GM21367 (cell line): Measurements from ENCODE around the gene GRIP1.
A peak's percentile ranks its signal among the peaks of the same experiment; 100 is the strongest.

Source experiments
- ATAC-seq: cut with Tn5 transposase; IDR thresholded peaks from one replicate; pipeline ENCODE4 v1.9.1; 2021; ENCODE audit not compliant: unreplicated experiment

Gene GRIP1

GRCh38 chr12:66482351-66483203 lies 196.3 kb downstream of the GRIP1 start:
- no peak for ATAC-seq

GRCh38 chr12:66467932-66468331 lies 210.9 kb downstream of the GRIP1 start:
- no peak for ATAC-seq

GRCh38 chr12:66461331-66461730 lies 217.5 kb downstream of the GRIP1 start:
- no peak for ATAC-seq

- no peak for ATAC-seq
Measured at GRCh38 chr12:66459944-66460482, 218.9 kb downstream of the GRIP1 start.

- ATAC-seq: no peak
Measured at GRCh38 chr12:66456612-66457011, 222.3 kb downstream of the GRIP1 start.

- ATAC-seq: peak; percentile 70
Measured at GRCh38 chr12:66453844-66454243, 225.0 kb downstream of the GRIP1 start.

- ATAC-seq: no peak
Measured at GRCh38 chr12:66453120-66453519, 225.8 kb downstream of the GRIP1 start.

- ATAC-seq: no peak
Measured at GRCh38 chr12:66449531-66449930, 229.3 kb downstream of the GRIP1 start.

GRCh38 chr12:66447643-66448042 lies 231.2 kb downstream of the GRIP1 start:
- no peak for ATAC-seq

- no peak for ATAC-seq
Measured at GRCh38 chr12:66446276-66446675, 232.6 kb downstream of the GRIP1 start.

- no peak for ATAC-seq
Measured at GRCh38 chr12:66441905-66442559, 236.8 kb downstream of the GRIP1 start.

GRCh38 chr12:66438601-66439000 lies 240.3 kb downstream of the GRIP1 start:
- ATAC-seq: no peak

GRCh38 chr12:66430106-66430505 lies 248.8 kb downstream of the GRIP1 start:
- no peak for ATAC-seq

- no peak for ATAC-seq
Measured at GRCh38 chr12:66428870-66429269, 250.0 kb downstream of the GRIP1 start.

GRCh38 chr12:66428261-66428660 lies 250.6 kb downstream of the GRIP1 start:
- ATAC-seq: no peak

GRCh38 chr12:66426696-66427095 lies 252.2 kb downstream of the GRIP1 start:
- ATAC-seq: no peak

GRCh38 chr12:66423266-66423665 lies 255.6 kb downstream of the GRIP1 start:
- ATAC-seq: no peak

GRCh38 chr12:66418908-66419307 lies 260.0 kb downstream of the GRIP1 start:
- ATAC-seq: no peak

GRCh38 chr12:66417217-66417616 lies 261.7 kb downstream of the GRIP1 start:
- no peak for ATAC-seq

GRCh38 chr12:66409195-66409871 lies 269.5 kb downstream of the GRIP1 start:
- peak; percentile 59 for ATAC-seq

- no peak for ATAC-seq
Measured at GRCh38 chr12:66405395-66405794, 273.5 kb downstream of the GRIP1 start.

- no peak for ATAC-seq
Measured at GRCh38 chr12:66403746-66404145, 275.1 kb downstream of the GRIP1 start.
